HG03060 (cell line): ENCODE results near the gene TMCO4.

Source experiments
- ATAC-seq: cut with Tn5 transposase; IDR thresholded peaks from one replicate; pipeline ENCODE4 v1.9.1; 2021; ENCODE audit warnings: low read depth, moderate number of reproducible peaks; ENCODE audit not compliant: unreplicated experiment

Gene TMCO4

DNA sequence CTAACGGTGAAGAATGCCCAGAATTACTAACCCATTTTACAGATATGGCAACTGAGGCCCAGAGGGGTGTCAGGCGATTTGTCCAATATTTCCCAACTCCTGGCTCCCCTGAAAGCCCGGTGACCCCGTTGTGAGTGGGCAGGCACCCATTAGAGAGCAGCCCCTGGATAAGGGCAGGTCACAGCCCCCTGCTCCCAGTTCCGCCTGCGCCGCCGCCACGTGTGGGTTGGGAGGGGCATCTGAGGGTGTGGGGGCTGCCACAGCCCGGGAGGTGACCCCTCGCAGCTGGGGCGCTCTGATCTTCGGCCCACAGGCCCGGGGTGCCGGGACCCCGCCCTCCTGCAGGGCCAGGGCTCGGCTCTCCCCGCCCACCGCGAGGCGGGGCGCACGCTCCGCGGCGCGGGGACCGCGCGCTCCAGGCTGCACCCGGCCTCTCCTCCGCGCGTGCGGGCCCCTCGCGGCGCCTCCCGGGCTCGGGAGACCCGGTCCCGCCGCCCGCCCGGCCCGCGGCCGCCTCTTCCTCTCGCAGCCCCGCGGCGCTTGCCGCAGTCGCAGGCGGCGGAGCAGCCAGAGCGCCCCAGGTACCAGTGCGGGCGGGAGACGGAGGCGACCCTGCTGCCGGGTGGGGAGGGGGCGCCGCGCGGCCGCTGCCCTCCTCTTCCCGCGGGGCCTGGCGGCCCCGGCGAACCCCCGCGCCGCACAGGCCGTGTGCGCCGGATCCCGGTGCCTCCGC, 135.1 kb downstream of the TMCO4 start, which contains the start of gene HTR6:
Gene HTR6, plus strand, starts transcription at position 423 of the 733 bp plus-strand sequence. CDS start 879 bp downstream, outside the sequence.
- ATAC-seq = no peak

- no peak for ATAC-seq
These were observed 137.4 kb downstream of the TMCO4 start for GRCh38 chr1:19662313-19662712.

- ATAC-seq = no peak
These were observed 137.9 kb downstream of the TMCO4 start for GRCh38 chr1:19661721-19662228.

- no peak for ATAC-seq
These were observed 141.5 kb downstream of the TMCO4 start for GRCh38 chr1:19658186-19658585.

- no peak for ATAC-seq
These were observed 142.2 kb downstream of the TMCO4 start for GRCh38 chr1:19657511-19657910.

DNA sequence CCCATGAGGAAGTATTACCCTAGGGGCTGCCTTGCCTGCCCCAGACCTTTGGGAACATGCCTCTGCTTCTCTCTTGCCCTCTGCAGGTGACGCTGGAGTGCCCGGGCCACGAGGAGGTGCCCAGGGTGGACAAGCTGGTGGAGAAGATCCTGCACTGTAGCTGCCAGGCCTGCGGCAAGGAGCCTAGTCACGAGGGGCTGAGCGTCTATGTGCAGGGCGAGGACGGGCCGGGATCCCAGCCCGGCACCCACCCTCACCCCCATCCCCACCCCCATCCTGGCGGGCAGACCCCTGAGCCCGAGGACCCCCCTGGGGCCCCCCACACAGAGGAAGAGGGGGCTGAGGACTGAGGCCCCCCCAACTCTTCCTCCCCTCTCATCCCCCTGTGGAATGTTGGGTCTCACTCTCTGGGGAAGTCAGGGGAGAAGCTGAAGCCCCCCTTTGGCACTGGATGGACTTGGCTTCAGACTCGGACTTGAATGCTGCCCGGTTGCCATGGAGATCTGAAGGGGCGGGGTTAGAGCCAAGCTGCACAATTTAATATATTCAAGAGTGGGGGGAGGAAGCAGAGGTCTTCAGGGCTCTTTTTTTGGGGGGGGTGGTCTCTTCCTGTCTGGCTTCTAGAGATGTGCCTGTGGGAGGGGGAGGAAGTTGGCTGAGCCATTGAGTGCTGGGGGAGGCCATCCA, 142.8 kb downstream of the TMCO4 start:
- ATAC-seq = no peak

- ATAC-seq = no peak
These were observed 143.5 kb downstream of the TMCO4 start for GRCh38 chr1:19656134-19656779.

DNA sequence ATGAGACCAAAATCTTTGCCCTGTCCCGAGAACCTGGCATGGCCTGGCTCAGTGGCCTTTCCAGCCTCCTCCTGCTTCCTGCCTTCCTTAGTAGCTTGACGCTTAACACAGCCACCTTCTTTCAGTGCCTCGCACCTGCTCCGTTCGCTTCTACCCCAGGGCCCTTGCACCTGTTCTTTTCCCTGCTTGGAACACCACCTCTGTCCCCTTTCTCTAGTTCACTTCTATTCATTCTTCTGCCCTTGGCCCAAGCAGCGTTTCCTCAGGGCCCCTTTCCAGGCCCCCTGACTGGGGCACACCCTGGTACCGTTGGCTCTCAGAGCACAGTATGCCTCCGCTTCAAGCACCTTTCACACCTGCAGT, 144.0 kb downstream of the TMCO4 start:
- no peak for ATAC-seq

- ATAC-seq = no peak
These were observed 144.6 kb downstream of the TMCO4 start for GRCh38 chr1:19654886-19655717.

GRCh38 chr1:19654386-19654785, 145.3 kb downstream of the TMCO4 start:
- ATAC-seq = no peak

- ATAC-seq = no peak
These were observed 148.5 kb downstream of the TMCO4 start for GRCh38 chr1:19651141-19651737.

GRCh38 chr1:19650416-19651140, 149.1 kb downstream of the TMCO4 start:
- no peak for ATAC-seq

GRCh38 chr1:19648689-19649088, 151.0 kb downstream of the TMCO4 start:
- ATAC-seq = no peak

GRCh38 chr1:19648239-19648638, 151.5 kb downstream of the TMCO4 start:
- no peak for ATAC-seq

DNA sequence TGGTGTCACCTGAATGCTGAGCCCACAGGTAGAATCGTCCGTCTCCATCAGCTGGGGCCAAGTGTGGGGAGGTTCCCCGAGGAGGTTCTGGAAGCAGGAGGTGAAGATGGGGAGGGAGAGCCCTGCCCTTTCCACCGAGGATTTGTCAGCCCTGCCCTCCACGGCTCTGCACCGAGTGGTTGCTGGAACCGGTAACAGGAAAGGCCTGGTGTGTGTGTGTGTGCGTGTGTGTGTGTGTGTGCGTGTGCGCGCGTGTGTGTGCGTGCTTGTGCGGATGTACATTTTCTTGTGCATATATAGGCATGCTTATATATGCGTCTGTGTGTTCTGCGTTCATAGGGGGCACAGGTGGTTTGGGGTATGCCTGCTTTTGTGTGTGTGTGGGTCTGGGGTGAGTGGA, 152.1 kb downstream of the TMCO4 start:
- no peak for ATAC-seq

DNA sequence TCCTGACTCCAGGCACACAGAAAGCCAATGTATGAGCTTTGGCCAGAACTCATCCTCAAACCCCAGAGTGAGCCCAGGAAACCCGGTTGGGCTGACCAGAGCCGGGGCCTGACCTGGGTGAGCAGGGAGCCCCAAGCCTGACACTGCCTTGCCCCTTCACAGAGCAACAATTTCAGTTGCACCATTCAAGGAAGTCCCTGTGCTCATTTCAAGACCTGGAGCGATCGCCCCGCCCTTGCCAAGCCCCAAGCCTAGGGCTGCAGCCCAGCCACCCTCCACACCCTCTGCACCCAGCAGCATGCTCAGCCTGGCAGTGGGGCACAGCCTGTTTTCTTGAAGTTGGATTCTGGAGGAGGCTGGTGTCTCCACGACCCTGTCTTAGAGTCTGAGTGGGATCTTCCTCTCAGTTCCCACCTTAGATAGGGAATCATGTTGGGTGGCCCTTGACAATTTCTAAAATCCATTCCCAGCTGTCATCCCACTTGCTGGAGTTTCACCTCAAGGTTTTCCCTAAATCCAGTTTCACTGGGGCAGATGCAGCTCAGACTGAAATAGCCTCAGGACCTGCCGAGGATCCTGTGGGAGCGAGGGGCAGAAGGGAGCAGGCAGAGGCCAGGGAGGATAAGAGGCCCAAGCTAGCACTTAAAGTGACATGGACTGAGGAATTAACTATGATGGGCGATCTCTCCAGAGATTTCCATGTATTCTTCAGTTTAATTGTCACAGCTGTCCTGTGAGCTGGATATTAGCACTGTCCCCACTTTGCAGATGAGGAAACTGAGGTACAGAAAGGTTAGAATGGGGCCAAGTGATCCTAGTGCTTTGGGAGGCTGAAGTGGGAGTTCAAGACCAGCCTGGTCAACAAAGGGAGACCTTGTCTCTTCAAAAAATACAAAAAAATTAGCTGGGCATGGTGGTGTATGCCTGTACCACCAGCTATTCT, 153.1 kb downstream of the TMCO4 start:
- no peak for ATAC-seq

GRCh38 chr1:19645411-19646251, 154.1 kb downstream of the TMCO4 start:
- ATAC-seq = no peak
